ENCODE results near the gene ATP5F1D.
A peak's percentile ranks its signal among the peaks of the same experiment; 100 is the strongest.

Gene ATP5F1D

DNA sequence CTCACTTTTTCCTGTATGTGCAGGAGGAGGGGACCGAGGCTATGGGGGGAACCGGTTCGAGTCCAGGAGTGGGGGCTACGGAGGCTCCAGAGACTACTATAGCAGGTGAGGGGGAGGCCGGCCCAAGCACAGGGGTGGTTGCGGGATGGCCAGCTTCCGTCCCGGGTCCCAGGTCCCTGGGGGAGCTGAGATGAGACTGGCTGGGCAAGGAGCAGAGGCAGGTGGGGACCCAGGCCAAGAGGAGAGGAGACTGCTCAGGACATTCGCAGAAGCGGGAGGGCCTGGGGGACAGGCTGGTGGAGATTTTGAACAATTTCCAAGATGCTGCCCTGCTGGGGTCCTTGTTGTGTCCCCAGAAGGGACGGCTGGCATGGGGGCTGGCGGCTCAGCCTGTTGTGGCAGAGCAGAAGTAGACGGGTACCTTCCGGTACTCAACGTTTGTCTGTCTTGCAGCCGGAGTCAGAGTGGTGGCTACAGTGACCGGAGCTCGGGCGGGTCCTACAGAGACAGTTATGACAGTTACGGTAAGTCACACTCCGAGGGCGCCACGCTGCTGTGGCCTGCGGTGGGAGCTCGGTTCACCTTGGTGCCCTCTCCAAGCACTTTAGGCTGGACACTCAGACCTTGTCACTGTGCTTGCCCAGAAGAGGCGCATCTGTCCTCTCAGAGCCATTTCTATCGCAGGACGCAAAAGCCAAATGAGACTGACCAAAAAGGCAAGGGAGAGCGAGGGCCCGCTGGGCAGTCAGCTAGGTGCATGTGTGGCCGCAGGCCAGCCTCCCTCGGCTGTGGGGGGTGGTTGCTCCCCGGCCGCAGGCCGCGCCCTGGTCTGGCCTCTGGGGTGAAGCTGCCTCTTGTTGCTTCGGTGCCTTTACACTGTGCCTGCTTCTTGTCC lies 30.2 kb downstream of the ATP5F1D start:
- DNase-seq, result no peak

DNA sequence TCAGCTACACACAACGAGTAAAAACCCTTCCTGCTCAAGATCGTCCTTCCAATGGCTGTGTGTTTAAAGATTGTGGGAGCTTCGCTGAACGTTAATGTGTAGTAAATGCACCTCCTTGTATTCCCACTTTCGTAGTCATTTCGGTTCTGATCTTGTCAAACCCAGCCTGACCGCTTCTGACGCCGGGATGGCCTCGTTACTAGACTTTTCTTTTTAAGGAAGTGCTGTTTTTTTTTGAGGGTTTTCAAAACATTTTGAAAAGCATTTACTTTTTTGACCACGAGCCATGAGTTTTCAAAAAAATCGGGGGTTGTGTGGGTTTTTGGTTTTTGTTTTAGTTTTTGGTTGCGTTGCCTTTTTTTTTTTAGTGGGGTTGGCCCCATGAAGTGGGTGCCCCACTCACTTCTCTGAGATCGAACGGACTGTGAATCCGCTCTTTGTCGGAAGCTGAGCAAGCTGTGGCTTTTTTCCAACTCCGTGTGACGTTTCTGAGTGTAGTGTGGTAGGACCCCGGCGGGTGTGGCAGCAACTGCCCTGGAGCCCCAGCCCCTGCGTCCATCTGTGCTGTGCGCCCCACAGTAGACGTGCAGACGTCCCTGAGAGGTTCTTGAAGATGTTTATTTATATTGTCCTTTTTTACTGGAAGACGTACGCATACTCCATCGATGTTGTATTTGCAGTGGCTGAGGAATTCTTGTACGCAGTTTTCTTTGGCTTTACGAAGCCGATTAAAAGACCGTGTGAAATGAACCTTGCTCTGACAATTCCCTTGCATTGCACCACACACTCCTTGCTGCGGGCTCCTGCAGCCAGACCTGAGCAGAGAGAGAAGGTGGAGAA lies 31.1 kb downstream of the ATP5F1D start:
- no peak for DNase-seq

DNA sequence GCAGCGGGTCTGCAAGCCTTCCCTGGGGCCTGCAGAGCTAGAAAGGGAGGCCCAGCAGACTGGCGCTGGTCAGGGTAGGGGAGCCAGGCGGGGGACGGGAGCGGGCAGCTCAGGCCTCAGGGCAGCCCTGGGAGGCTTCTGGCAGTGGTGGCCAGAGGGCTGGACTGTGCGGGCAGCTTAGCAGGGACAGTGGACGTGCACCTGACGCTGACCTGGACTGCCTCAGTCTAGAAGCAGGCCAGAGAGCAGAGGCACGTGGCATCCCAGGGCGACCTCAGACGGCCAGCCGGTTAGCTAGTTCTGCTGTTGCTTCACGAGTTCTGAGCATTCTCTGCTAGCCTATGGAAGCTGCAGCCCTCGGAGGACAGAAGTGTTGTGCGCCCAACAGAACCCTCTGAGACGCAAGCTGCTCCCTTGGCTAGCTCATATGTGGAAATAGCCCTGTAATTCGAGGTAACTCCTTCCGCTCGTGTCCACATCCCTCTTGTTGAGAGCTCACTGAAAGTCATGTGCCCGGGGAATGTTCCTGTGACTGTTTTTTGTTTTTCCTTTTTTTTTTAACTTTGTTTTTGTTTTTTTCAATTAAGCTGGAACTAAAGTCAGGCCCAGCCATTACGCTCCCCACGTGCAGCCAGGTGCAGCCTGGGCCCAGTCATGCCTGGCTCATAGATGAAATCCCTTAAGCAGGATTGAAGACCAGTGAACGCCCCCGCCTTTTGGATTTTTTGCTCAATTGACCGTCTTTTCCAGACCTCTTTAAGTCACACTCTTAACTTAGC lies 31.9 kb downstream of the ATP5F1D start:
- DNase-seq, result no peak

DNA sequence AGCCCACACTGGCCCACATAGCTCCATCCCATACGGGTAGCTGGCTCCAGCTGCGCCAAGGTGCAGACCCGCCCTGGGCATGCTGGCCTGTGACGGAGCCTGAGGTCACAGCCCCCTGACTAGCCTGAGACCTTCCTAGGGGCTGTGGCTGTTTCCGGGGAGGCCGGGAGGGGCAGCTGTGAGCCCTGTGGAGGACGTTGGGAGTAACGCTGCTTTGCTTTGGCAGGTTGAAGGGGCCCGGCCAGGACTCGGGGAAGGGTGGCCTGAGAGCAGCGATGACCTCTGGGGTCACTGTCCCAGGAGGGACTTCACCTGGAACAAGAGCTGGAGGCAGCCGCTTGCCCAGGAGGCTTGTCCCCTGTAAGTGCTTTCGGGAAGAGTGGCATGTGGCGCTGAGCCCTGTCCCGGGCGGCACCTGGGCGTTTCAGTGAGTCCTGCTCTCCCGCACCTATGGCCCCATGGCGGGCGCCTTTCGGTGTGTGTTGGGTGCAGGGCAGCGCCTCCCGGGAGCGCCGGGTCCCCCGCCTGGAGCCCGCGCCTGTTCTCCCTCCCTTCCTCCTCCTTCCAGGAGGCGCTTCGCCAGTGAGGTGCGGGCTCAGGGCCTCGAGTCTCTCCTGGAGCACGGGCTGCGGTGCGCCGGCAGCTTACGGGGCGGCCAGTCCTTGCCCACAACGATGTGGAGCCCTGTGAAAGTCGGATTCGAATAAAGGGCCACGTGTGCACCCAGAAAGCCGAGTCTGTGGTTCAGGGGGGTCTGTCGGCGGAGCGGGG lies 32.7 kb downstream of the ATP5F1D start:
- no peak for DNase-seq

DNA sequence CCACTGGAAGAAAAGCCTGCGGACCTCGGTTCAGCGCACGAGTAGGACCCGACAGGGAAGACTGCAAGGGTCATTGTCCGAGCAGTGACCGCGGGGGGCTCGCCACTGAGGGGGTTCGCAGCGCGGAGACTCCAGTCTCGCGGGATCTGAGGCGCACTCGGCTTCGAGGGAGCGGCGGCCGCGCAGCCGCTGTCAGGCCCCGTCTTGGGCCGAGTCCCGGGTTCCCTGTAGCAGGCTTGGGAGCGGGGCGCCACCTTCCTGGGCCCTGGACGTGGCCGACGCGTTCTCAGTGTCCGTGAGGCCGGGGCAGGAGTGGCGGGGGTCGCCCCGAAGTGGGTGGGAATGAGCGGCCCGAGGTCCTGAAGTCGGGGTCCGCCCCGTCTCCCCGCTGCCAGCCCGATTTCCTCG lies 33.3 kb downstream of the ATP5F1D start:
- no peak for DNase-seq

DNA sequence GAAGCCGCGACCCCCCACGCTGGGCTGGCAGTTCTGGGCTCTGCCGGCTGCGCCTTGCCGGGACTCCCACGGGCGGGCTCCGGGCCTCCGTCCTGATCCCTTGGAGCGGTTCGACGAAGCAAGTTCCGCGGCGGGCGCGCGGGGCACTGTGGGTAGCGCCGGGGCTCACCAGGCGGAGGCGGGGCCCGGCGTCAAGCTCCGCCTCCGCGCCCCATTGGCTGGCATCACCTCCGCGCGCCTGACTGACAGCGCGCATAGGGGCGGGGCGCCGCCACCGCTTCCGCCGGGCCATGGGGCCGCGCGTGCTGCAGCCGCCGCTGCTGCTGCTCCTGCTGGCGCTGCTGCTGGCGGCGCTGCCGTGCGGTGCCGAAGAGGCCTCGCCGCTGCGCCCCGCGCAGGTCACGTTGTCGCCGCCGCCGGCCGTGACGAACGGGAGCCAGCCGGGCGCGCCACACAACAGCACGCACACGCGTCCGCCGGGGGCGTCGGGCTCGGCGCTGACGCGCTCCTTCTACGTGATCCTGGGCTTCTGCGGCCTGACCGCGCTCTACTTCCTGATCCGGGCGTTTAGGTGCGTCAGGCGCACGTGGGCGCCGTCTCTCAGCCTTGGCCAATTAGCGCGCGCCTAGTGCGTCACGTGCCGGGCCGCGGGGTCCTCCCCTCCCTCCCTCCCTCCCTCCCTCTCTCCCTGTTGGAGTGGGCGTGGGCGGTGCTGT lies 33.9 kb downstream of the ATP5F1D start, which contains the start of gene FAM174C:
Gene FAM174C, plus strand, starts transcription at position 271 of the 716 bp plus-strand sequence. Its CDS starts 20 bp downstream, at position 291.
- peak; percentile 98 for DNase-seq

DNA sequence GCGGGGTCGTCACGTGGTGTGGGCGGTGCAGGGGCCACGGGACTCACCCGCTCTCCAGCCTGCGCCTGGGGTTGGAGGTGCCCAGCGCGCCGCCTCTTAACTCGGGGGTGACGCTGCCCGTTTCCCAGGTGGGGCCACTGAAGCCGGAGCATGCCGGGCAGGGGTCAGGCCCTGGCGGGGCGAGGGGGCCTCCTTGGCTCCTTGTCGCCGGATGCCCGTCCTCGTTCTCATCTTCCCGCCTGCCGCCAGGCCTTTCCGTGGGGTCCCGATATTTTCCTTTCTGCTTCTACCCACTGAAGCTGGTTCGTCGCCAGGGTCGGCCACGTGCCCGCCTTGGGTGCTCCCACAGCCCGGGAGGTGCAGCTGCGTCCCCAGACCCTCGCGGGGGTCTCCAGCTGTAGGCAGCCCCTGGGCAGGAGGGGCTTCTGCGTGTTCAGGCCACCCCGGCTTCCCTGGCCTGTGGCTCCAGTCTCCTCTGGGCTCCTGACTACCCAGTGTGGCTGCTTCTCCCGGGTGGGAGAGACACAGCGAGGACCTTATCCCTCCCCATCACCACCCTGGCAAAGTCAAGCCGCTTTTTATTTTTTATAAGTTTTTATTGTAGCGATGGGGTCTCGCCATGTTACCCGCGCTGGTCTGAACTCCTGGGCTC lies 34.6 kb downstream of the ATP5F1D start:
- DNase-seq, result no peak

DNA sequence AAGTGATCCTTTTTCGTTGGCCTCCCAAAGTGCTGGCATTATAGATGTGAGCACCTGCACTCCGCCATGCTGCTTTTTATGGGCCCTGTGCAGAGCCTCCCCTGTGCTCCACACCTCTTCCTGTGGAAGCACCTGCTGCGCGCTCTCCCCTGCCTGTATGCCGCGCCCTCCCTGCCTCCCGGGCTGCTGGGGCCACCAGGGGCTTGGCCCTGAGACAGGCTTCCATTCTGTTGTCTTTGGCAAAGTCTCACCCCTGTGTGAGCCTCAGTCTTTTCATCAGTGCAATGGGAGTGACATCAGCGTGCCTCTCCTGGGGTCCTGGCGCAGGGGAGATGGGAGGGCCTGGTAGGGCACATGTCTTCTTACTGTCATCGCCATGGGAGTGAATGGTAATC lies 35.1 kb downstream of the ATP5F1D start:
- peak; percentile 58 for DNase-seq

DNA sequence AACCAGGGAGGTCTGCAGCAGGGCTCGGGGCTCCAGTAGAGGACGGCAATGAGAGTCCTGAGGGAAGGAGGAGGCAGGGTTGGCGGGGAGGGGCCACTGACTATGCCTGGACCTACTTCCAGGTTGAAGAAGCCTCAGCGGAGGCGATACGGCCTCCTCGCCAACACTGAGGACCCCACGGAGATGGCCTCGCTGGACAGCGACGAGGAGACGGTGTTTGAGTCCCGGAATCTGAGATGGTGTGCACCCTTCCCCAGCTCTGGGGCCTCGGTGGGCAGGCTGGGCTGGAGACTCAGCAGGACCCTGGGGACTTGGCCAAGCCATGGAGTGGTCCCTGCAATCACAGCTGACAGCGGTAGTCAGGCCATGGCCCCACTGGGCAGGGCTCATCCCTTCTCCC lies 35.5 kb downstream of the ATP5F1D start:
- DNase-seq, result no peak

DNA sequence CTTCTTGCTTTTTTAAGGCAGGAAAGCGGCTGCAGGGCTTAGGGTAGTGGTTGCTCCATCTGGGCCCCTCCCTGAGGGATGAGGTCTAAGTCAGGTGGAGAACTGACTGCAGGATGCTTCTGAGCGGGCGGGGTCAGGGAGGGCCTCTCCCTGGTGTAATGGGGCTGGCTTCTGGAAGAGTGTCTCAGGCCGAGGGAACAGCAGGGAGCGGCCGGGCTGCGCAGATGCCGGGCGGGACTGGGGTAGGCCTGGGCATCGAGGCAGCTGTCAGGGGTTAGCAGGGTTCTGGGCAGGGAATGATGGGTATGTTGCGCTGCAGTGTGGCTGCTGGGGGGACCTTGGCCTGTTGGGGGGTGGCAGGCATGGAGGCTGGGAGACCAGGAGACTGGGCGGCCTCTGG lies 36.5 kb downstream of the ATP5F1D start:
- no peak for DNase-seq

DNA sequence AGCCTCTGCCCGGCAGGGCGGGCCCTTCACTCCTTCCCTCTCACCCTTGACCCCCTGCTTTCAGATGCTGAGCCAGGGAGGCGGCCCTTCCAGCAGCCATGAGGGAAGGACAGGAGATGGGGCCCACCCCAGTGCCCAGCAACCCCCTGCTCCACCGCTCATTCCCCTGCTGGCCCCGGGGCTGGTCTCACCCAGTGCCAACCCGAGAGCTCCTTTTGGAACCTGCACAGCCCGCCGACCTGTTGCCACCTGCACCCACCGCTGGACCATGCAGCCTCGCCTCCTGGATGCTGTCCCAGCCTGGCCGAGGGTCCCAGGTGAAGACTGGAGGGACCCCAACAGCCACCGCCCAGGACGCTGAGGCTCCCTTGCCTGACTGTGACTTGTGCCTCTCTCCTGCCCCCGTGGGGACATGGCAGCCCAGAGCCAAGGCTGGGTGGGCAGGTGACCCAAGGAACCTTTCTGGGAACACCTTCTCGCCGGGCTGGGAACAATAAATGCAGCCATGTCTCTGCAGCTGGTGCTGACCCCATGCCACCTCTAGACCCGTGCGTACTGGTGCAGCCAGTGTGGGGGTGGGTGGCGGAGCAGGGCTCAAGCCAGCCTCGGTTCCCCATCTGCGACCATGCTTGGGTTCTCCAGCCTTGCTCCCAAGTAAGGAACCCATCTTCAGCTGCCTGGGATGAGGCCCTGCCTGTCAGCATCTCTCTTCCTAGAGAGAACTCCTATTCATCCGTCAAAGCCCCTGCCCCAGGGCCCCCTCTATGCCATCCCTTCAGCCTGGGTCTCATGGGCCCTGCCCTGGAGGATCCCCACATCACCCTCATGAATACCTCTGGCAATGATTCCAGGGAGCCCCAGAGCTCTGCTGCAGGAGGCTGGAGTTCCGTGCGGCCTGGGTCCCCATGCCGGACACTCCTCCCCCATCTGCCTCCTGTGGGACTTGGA lies 37.4 kb downstream of the ATP5F1D start:
- DNase-seq, result no peak

DNA sequence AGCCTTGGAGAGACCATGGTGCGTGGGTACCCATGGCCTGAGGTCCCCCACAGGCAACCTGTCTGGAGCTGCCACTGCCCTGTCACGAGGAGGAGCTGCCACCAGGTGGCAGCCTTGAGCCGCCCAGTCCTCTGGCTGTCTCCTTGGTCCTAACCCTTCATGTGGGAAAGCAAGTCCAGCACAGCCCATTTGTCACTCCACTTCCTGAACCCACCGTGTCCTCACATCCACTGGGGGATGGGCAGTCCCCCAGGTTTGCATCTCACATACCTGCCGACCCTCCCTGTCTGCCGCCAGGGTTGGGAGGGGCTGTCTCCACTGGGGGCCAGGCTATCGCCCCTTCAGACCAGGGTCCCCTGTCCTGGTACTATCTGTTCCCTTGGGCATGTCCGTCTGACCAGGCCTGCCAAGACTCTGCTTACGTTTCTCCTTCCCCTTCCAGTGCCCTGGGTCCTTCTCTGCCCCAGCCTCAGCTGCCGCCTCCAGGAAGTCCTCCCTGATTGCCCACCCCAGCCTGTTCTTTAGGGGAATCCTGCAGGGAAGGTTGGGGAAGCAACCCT lies 38.3 kb downstream of the ATP5F1D start:
- DNase-seq, result peak; percentile 88

DNA sequence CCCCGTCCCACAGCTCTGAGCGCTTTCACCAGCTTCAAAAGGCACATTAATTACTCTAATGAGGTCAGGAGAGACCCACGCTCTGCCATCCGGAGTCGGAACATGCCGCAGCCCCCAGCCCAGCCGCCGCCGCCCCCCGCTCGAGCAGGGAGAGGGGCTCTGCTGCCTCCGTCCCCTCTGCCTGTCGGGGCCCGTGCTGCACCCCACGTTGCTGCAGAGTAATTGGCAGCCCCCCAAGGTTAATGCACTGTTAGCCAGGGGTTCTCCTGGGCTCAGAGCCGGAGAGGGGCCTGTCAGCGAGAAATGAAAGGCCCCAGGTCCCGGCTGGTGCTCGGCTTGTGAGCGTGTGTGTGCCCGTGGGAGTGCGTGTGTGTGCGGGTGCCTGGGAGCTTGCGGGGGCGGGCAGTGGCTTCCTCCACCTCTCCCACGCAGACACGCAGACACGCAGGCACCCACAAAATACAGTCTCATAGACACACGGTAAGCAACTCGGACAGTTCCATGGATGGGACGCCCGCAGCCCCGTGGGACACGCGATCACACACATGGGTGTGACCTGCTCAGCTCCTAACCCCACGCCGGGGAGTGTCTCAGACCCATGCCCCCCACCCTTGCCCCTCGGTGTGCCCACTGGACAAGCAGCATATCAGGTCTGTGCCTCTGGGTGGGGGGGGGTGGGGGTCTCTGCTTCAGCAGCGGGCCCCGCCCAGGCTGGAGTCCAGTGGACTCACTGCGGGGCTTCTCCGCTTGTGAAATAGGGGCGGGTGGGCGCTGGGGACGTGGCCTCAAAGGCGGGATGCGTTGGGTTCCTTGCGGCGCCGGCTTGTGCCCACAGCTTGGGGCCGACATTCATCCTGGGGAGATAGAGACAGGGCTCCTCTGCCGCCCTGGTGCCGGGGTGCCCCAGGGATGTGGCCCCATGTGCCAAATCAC lies 39.4 kb downstream of the ATP5F1D start:
- DNase-seq, result no peak

DNA sequence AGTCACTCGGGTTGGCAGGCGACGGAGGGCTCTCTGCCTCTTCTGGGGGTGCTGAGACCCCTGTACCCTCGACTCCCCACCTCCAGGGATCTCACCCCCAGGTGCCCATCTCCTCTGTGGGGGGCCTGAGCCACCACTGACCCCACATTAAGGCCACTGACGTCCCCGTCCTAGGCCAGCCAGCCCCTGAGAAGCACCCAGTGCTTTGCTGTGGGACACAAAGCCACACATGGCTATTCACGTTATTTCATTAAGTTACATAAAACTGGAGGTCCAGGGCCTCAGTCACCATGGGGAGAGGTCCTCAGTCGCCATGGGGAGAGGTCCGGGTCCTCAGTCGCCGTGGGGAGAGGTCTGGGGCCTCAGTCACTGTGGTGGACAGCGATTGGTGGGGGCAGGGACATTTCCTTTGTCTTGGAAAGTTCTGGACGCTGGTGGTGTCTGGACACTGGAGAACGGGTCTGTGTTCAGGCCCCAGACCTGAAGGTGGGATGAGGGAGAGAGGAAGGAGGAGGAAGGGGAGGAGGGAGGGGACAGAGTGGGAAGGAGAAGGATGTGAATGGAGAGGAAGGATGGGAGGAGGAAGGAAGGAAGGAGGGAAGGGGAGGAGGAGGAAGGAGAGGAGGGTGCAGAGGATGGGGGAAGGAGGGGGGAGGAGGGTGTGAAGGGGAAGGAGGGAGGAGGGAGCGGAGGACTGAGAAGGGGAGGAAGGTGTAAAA lies 40.2 kb downstream of the ATP5F1D start:
- no peak for DNase-seq

DNA sequence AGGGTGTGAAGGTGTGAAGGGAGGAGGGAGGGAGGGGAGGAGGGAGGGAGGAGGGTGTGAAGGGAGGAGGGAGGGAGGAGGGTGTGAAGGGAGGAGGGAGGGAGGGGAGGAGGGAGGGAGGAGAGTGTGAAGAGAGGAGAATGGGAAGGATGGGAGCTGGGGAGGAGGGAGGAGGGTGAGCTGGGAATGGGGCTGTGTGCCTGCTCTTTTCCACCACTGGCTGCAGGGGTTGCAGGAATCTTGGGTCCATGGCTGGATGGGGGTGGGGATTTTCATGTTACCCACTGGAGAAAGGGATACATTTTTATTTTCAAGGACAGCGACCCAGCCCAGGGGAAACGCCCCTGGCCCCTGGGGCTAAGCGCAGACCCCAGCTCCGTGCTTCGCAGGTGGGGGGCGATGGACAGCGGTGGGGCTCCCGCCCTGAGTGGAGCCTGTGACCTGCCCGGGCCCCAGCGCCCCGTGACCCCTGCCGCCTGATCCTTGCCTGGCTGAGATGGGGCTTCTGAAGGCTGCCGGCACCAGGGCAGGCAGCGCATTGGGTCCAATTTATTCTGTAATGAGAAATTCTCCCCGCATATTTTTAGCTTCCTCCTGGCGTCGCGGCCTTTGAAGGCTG lies 41.1 kb downstream of the ATP5F1D start:
- DNase-seq, result no peak

DNA sequence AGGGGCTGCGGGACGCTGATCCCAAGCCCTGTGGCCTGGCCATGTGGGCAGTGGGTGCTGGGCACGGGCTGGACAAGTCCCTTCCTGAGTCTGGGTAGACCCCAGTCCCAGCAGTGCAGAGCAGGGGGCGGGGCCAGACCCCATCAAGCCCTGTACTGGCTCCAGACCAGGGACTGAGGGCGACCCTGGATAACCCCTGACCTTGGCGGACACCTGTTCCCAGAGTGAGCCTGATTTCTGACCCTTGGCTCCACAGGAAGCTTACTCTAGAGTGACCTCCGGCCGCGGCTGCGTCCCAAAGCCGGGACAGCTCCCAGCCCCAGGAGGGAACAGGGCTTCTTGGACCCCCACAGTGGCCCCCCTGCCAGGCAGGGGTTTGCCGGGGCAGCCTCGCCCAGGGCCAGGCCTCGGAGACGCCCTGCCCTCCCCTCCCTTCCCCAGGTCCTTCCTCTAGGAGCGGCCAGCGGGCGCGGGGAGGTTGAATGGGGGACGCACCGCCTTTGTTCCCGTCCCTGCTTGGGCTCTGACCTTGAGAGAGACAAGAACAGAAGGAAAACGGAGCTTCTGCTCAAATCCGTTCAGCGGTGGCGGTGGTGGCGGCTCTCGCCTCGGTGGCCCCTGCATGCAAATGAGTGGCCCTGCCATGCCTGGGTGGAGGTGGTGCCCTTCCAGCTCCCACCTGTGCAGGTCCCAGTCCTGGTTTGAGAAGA lies 41.8 kb downstream of the ATP5F1D start:
- DNase-seq, result no peak

DNA sequence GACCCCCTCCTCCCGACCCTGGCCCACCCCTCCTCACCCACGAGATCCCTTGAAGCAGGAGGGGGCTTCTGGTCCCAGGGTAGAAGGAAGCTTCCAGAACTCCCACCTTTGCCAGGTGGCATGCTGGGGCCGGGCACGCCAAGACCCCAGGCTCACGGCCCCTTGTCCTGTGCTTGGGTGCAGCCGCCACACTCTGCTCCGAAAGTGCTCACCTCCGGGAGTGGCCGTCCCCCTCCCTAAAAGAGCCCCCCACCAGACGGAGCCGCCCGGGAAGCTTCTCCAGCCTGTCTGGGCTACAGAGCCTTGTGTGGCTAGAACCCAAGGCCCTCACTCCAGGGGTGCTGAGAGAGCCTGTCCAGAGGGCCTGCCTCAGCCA lies 42.4 kb downstream of the ATP5F1D start:
- no peak for DNase-seq

Data from activated CD4-positive, alpha-beta T cell treated with anti-CD3 and anti-CD28 coated beads, Interleukin-2, Interleukin-6, amounts not matched to agents 100 ng/mL and 50 ng/mL, durations not matched to agents 16 hours and 8 hours (primary cell).